BLaER1 (cell line): ENCODE measurements around the gene ZNF385D.

Experiments
- H3K27ac ChIP-seq: shearing (Covaris generic); formaldehyde crosslinking; 2 replicates; pipeline ENCODE4 v1.8.1; 2022
- H3K27me3 ChIP-seq: shearing (Covaris generic); formaldehyde crosslinking; 2 replicates; pipeline ENCODE4 v1.8.1; 2022
- H3K36me3 ChIP-seq: shearing (Covaris generic); formaldehyde crosslinking; 2 replicates; pipeline ENCODE4 v1.8.1; 2022
- H3K4me1 ChIP-seq: shearing (Covaris generic); formaldehyde crosslinking; 2 replicates; pipeline ENCODE4 v1.8.1; 2022
- H3K4me2 ChIP-seq: shearing (Covaris generic); formaldehyde crosslinking; 2 replicates; pipeline ENCODE4 v1.8.1; 2022
- H3K4me3 ChIP-seq: shearing (Covaris generic); formaldehyde crosslinking; 2 replicates; pipeline ENCODE4 v1.8.1; 2022
- H3K9ac ChIP-seq: shearing (Covaris generic); formaldehyde crosslinking; 2 replicates; pipeline ENCODE4 v1.8.1; 2022
- H3K9me3 ChIP-seq: shearing (Covaris generic); formaldehyde crosslinking; 2 replicates; pipeline ENCODE4 v1.8.1; 2022
- H4K20me1 ChIP-seq: shearing (Covaris generic); formaldehyde crosslinking; 2 replicates; pipeline ENCODE4 v1.8.1; 2022
- Cebpa-rat ChIP-seq: shearing (Covaris generic); IDR thresholded peaks from 2 replicates; pipeline ENCODE4 v1.8.1; 2022

The ZNF385D gene

GRCh38 chr3:21750831-21751391 lies at the start of gene ZNF385D:
TSS of gene ZNF385D (minus strand) at chr3:21751210. CDS start at chr3:21750916, 294 bp downstream.
- TF ChIP-seq Cebpa-rat: no peak
- no peak within 1 kb of the TSS for H3K4me3 ChIP-seq
- no peak within 1 kb of the TSS for H3K9ac ChIP-seq

GRCh38 chr3:21798356-21799088 lies 47.5 kb upstream of the ZNF385D start:
- no peak overlapping the region for H3K27ac ChIP-seq
- no peaks in the 10 kb centered on the region; the same call in 1 of the 2 replicates for H3K4me1 ChIP-seq
- H3K36me3 ChIP-seq: no peaks in the 10 kb centered on the region
- no peak overlapping the region for H3K4me2 ChIP-seq
- no peak overlapping the region for H3K4me3 ChIP-seq
- no peak overlapping the region for H3K9ac ChIP-seq
- no peak; the same call in 1 of the 2 replicates for TF ChIP-seq Cebpa-rat
- H3K27me3 ChIP-seq: no peaks in the 10 kb centered on the region
- peaks cover 25% of the 10 kb centered on the region; the same call in 1 of the 2 replicates for H3K9me3 ChIP-seq
- H4K20me1 ChIP-seq: no peaks in the 10 kb centered on the region

More at GRCh38 chr3:21750831-21751391, at the start of gene ZNF385D:
- Histone ChIP-seq H3K27me3 (peaks cover 18% of the 10 kb centered on the region), H3K36me3 (no peaks in the 10 kb centered on the region), H4K20me1 (no peaks in the 10 kb centered on the region), H3K4me2 (no peak within 1 kb of the TSS), H3K27ac (no peak within 1 kb of the TSS), H3K4me1 (peaks cover 26% of the 10 kb centered on the region), H3K9me3 (peaks cover 9% of the 10 kb centered on the region; the same call in 1 of the 2 replicates)

- H3K4me1 ChIP-seq: peaks cover 17% of the 10 kb centered on the region
- no peak overlapping the region for H3K27ac ChIP-seq
- no peak for TF ChIP-seq Cebpa-rat
- H4K20me1 ChIP-seq: no peaks in the 10 kb centered on the region
- H3K36me3 ChIP-seq: no peaks in the 10 kb centered on the region
- H3K4me2 ChIP-seq: no peak overlapping the region
- H3K9me3 ChIP-seq: peaks cover 25% of the 10 kb centered on the region; the same call in 1 of the 2 replicates
- H3K27me3 ChIP-seq: no peaks in the 10 kb centered on the region
- no peak overlapping the region for H3K9ac ChIP-seq
- H3K4me3 ChIP-seq: no peak overlapping the region
Measured at GRCh38 chr3:21795921-21796320, 44.9 kb upstream of the ZNF385D start.

GRCh38 chr3:21795152-21795837 lies 44.3 kb upstream of the ZNF385D start:
- Histone ChIP-seq H3K27me3 (no peaks in the 10 kb centered on the region), H4K20me1 (no peaks in the 10 kb centered on the region), H3K9me3 (peaks cover 20% of the 10 kb centered on the region; the same call in 1 of the 2 replicates), H3K36me3 (no peaks in the 10 kb centered on the region), H3K4me1 (peaks cover 19% of the 10 kb centered on the region), H3K9ac (no peak overlapping the region), H3K4me2 (no peak overlapping the region), H3K27ac (no peak overlapping the region), H3K4me3 (no peak overlapping the region)
- no peak for TF ChIP-seq Cebpa-rat

- TF ChIP-seq Cebpa-rat: no peak
- Histone ChIP-seq H3K9ac (no peak overlapping the region), H3K36me3 (no peaks in the 10 kb centered on the region), H3K4me3 (no peak overlapping the region), H3K27ac (no peak overlapping the region), H3K4me2 (no peak overlapping the region), H3K9me3 (peaks cover 13% of the 10 kb centered on the region; the same call in 1 of the 2 replicates), H3K27me3 (no peaks in the 10 kb centered on the region), H4K20me1 (no peaks in the 10 kb centered on the region), H3K4me1 (peaks cover 29% of the 10 kb centered on the region)
Measured at GRCh38 chr3:21794291-21794690, 43.3 kb upstream of the ZNF385D start.

GRCh38 chr3:21792176-21792575 lies 41.2 kb upstream of the ZNF385D start:
- Histone ChIP-seq H3K4me3 (no peak overlapping the region), H3K9me3 (peaks cover 7% of the 10 kb centered on the region; the same call in 1 of the 2 replicates), H3K4me2 (peak overlapping the region; percentile 48), H3K27me3 (no peaks in the 10 kb centered on the region), H3K4me1 (peaks cover 29% of the 10 kb centered on the region), H3K36me3 (no peaks in the 10 kb centered on the region), H3K9ac (no peak overlapping the region), H4K20me1 (no peaks in the 10 kb centered on the region), H3K27ac (no peak overlapping the region)
- TF ChIP-seq Cebpa-rat: no peak

GRCh38 chr3:21791356-21791755 lies 40.3 kb upstream of the ZNF385D start:
- Histone ChIP-seq H3K36me3 (no peaks in the 10 kb centered on the region), H3K4me1 (peaks cover 29% of the 10 kb centered on the region), H3K4me3 (no peak overlapping the region), H4K20me1 (no peaks in the 10 kb centered on the region), H3K27me3 (no peaks in the 10 kb centered on the region), H3K4me2 (0 out of 2 replicates have a peak overlapping the region, but pooled peaks have one; percentile 48), H3K27ac (no peak overlapping the region), H3K9me3 (peaks cover 7% of the 10 kb centered on the region; the same call in 1 of the 2 replicates), H3K9ac (no peak overlapping the region)
- TF ChIP-seq Cebpa-rat: no peak

- Histone ChIP-seq H3K36me3 (no peaks in the 10 kb centered on the region), H4K20me1 (no peaks in the 10 kb centered on the region), H3K4me1 (peaks cover 37% of the 10 kb centered on the region), H3K9ac (no peak overlapping the region), H3K4me2 (no peak overlapping the region), H3K27ac (no peak overlapping the region), H3K27me3 (no peaks in the 10 kb centered on the region), H3K9me3 (peaks cover 7% of the 10 kb centered on the region; the same call in 1 of the 2 replicates), H3K4me3 (no peak overlapping the region)
- TF ChIP-seq Cebpa-rat: no peak
Measured at GRCh38 chr3:21790466-21790865, 39.5 kb upstream of the ZNF385D start.

GRCh38 chr3:21789730-21790129 lies 38.7 kb upstream of the ZNF385D start:
- Histone ChIP-seq H3K9ac (no peak overlapping the region), H3K36me3 (no peaks in the 10 kb centered on the region), H3K27ac (no peak overlapping the region), H4K20me1 (no peaks in the 10 kb centered on the region), H3K9me3 (peaks cover 7% of the 10 kb centered on the region; the same call in 1 of the 2 replicates), H3K4me1 (peaks cover 40% of the 10 kb centered on the region), H3K4me2 (peak overlapping the region; percentile 18; the same call in 1 of the 2 replicates), H3K4me3 (no peak overlapping the region), H3K27me3 (no peaks in the 10 kb centered on the region)
- TF ChIP-seq Cebpa-rat: no peak
